22Rv1 (cell line): ENCODE measurements around the gene PALM.

ENCODE experiments used
- CTCF ChIP-seq: fragments of 450-650 bp; IDR thresholded peaks from 2 replicates; pipeline ENCODE4 v1.5.1; 2017; ENCODE audit warnings: mild to moderate bottlenecking
- ZFX ChIP-seq: fragments of 450-650 bp; IDR thresholded peaks from 2 replicates; pipeline ENCODE4 v1.6.1; 2017; ENCODE audit warnings: antibody characterized with exemption, borderline replicate concordance

GRCh38 chr19:677201-677600 is 31.5 kb upstream of the PALM start:
- TF ChIP-seq CTCF (no peak), ZFX (no peak)
